ENCODE results near the gene GLUD1. TPM values are rescaled to one million over a fixed set of nuclear protein-coding genes. Genes with fewer than 3 reads are reported as not detected.
"Not testable (repeated sequence)": the region's sequence is repeated elsewhere in the genome, so short reads cannot be mapped to it uniquely, and the experiment has no call there.

GLUD1 gene
- total RNA-seq, 1 donor, result 120 TPM

- peak in 1 of 3 donors; percentile 38 for DNase-seq (ENCODE audit: low read depth in 2 of 3, low spot score in 2 of 3)
These were observed 2.2 kb downstream of the GLUD1 start for GRCh38 chr10:87092376-87092860.

- no peak for DNase-seq (ENCODE audit: low read depth in 2 of 3, low spot score in 2 of 3)
These were observed 3.9 kb downstream of the GLUD1 start for GRCh38 chr10:87090779-87091178.

GRCh38 chr10:87089746-87090145, 4.9 kb downstream of the GLUD1 start:
- DNase-seq (ENCODE audit: low read depth in 2 of 3, low spot score in 2 of 3), result no peak

- no peak for DNase-seq (ENCODE audit: low read depth in 2 of 3, low spot score in 2 of 3)
These were observed 9.1 kb downstream of the GLUD1 start for GRCh38 chr10:87085537-87085936.

GRCh38 chr10:87084291-87084782, 10.3 kb downstream of the GLUD1 start:
- peak in 2 of 3 donors; percentile 42 to 69 for DNase-seq (ENCODE audit: low read depth in 2 of 3, low spot score in 2 of 3)

GRCh38 chr10:87083576-87084290, 10.9 kb downstream of the GLUD1 start:
- DNase-seq (ENCODE audit: low read depth in 2 of 3, low spot score in 2 of 3), result peak in 2 of 3 donors; percentile 17 to 27

GRCh38 chr10:87082219-87082618, 12.4 kb downstream of the GLUD1 start:
- DNase-seq (ENCODE audit: low read depth in 2 of 3, low spot score in 2 of 3), result not testable (repeated sequence)

GRCh38 chr10:87081574-87081973, 13.1 kb downstream of the GLUD1 start:
- not testable (repeated sequence) for DNase-seq (ENCODE audit: low read depth in 2 of 3, low spot score in 2 of 3)

GRCh38 chr10:87080621-87081020, 14.0 kb downstream of the GLUD1 start:
- not testable (repeated sequence) for DNase-seq (ENCODE audit: low read depth in 2 of 3, low spot score in 2 of 3)

GRCh38 chr10:87079106-87079836, 15.4 kb downstream of the GLUD1 start:
- no peak for DNase-seq (ENCODE audit: low read depth in 2 of 3, low spot score in 2 of 3)

GRCh38 chr10:87076421-87076820, 18.2 kb downstream of the GLUD1 start:
- DNase-seq (ENCODE audit: low read depth in 2 of 3, low spot score in 2 of 3), result not testable (repeated sequence)

GRCh38 chr10:87072449-87072848, 22.2 kb downstream of the GLUD1 start:
- no peak for DNase-seq (ENCODE audit: low read depth in 2 of 3, low spot score in 2 of 3)

GRCh38 chr10:87068281-87068680, 26.4 kb downstream of the GLUD1 start:
- no peak for DNase-seq (ENCODE audit: low read depth in 2 of 3, low spot score in 2 of 3)

- no peak for DNase-seq (ENCODE audit: low read depth in 2 of 3, low spot score in 2 of 3)
These were observed 27.8 kb downstream of the GLUD1 start for GRCh38 chr10:87066865-87067264.

- DNase-seq (ENCODE audit: low read depth in 2 of 3, low spot score in 2 of 3), result no peak
These were observed 28.5 kb downstream of the GLUD1 start for GRCh38 chr10:87066178-87066577.

- DNase-seq (ENCODE audit: low read depth in 2 of 3, low spot score in 2 of 3), result no peak
These were observed 30.0 kb downstream of the GLUD1 start for GRCh38 chr10:87064651-87065050.

GRCh38 chr10:87060280-87060928, 34.2 kb downstream of the GLUD1 start:
- no peak for DNase-seq (ENCODE audit: low read depth in 2 of 3, low spot score in 2 of 3)

GRCh38 chr10:87059401-87059800, 35.2 kb downstream of the GLUD1 start:
- no peak for DNase-seq (ENCODE audit: low read depth in 2 of 3, low spot score in 2 of 3)

GRCh38 chr10:87058171-87058570, 36.5 kb downstream of the GLUD1 start:
- DNase-seq (ENCODE audit: low read depth in 2 of 3, low spot score in 2 of 3), result no peak

- DNase-seq (ENCODE audit: low read depth in 2 of 3, low spot score in 2 of 3), result peak in 2 of 3 donors; percentile 41 to 54
These were observed 40.0 kb downstream of the GLUD1 start for GRCh38 chr10:87054373-87055295.

Measured in hematopoietic multipotent progenitor cell (in vitro differentiated cells).